Inflammatory macrophage treated with lipopolysaccharide for 4 hours (primary cell): ENCODE data around the gene BRD1.
"Not testable (repeated sequence)": the region's sequence is repeated elsewhere in the genome, so short reads cannot be mapped to it uniquely, and the experiment has no call there.

ENCODE experiments used
- DNase-seq: peaks from one replicate; pipeline ENCODE4 v3.0.0-alpha.2; 2020

BRD1 gene

GRCh38 chr22:49767355-49768062 lies 60.2 kb downstream of the BRD1 start:
- DNase-seq = peak; percentile 58

- DNase-seq = no peak
Measured at GRCh38 chr22:49765951-49766350, 61.7 kb downstream of the BRD1 start.

GRCh38 chr22:49765091-49765771 lies 62.4 kb downstream of the BRD1 start:
- no peak for DNase-seq

GRCh38 chr22:49764127-49764581 lies 63.5 kb downstream of the BRD1 start:
- no peak for DNase-seq

GRCh38 chr22:49763696-49764095 lies 64.0 kb downstream of the BRD1 start:
- no peak for DNase-seq

GRCh38 chr22:49763138-49763537 lies 64.5 kb downstream of the BRD1 start:
- DNase-seq = no peak

GRCh38 chr22:49762571-49762970 lies 65.1 kb downstream of the BRD1 start:
- not testable (repeated sequence) for DNase-seq

GRCh38 chr22:49761836-49762235 lies 65.8 kb downstream of the BRD1 start:
- no peak for DNase-seq

- DNase-seq = peak; percentile 8
Measured at GRCh38 chr22:49760630-49761571, 66.8 kb downstream of the BRD1 start.

GRCh38 chr22:49760280-49760629 lies 67.4 kb downstream of the BRD1 start:
- no peak for DNase-seq

- no peak for DNase-seq
Measured at GRCh38 chr22:49756676-49757075, 71.0 kb downstream of the BRD1 start.

GRCh38 chr22:49756201-49756600 lies 71.5 kb downstream of the BRD1 start:
- DNase-seq = no peak

GRCh38 chr22:49755631-49756001 lies 72.1 kb downstream of the BRD1 start:
- no peak for DNase-seq

GRCh38 chr22:49754696-49755630 lies 72.7 kb downstream of the BRD1 start:
- no peak for DNase-seq

GRCh38 chr22:49753961-49754695 lies 73.5 kb downstream of the BRD1 start:
- DNase-seq = no peak

- no peak for DNase-seq
Measured at GRCh38 chr22:49753276-49753890, 74.3 kb downstream of the BRD1 start.

GRCh38 chr22:49752598-49753091 lies 75.0 kb downstream of the BRD1 start:
- no peak for DNase-seq

- DNase-seq = no peak
Measured at GRCh38 chr22:49751966-49752597, 75.6 kb downstream of the BRD1 start.

GRCh38 chr22:49751318-49751965 lies 76.2 kb downstream of the BRD1 start:
- DNase-seq = no peak
